Gastrocnemius medialis (tissue), 4 donors: ENCODE results near the gene FAM163B. TPM values are rescaled to one million over a fixed set of nuclear protein-coding genes. Genes with fewer than 3 reads are reported as not detected.

Source experiments
- ATAC-seq, 2 donors: fragments of 150-250 bp; one replicate each; pipeline ENCODE4 v1.9.1; 2016
- DNase-seq, 2 donors: peaks; one replicate each; pipeline ENCODE4 v3.0.0-alpha.2; 2019
- H3K27ac ChIP-seq, 4 donors: fragments of 200-600 bp; sonication (generic); 1 replicate in 1 of 4; 2 replicates in 3 of 4; pipeline ENCODE4 v1.5.1; 2016 to 2018; ENCODE audit warnings: mild to moderate bottlenecking in 2 of 4, moderate library complexity in 1 of 4
- H3K27me3 ChIP-seq, 3 donors: fragments of 200-600 bp; sonication (generic) in 2 of 3; 1 replicate in 1 of 3; 2 replicates in 2 of 3; pipeline versions ENCODE4 v1.5.1 to v1.6.0; 2016 to 2019; ENCODE audit warnings: mild to moderate bottlenecking in 1 of 3, moderate library complexity in 1 of 3
- H3K36me3 ChIP-seq, 2 donors: fragments of 200-600 bp; sonication (generic) in 1 of 2; one replicate each; pipeline ENCODE4 v1.5.1; 2017 to 2018
- H3K4me1 ChIP-seq, 2 donors: fragments of 200-600 bp; sonication (generic) in 1 of 2; one replicate each; pipeline ENCODE4 v1.5.1; 2016 to 2017; ENCODE audit warnings: mild to moderate bottlenecking in 2 of 2
- H3K4me3 ChIP-seq, 4 donors: fragments of 200-600 bp; sonication (generic) in 3 of 4; 1 replicate in 1 of 4; 2 replicates in 3 of 4; pipeline ENCODE4 v1.5.1; 2016 to 2019; ENCODE audit warnings: mild to moderate bottlenecking in 2 of 4
- H3K9me3 ChIP-seq, 3 donors: fragments of 200-600 bp; sonication (generic) in 2 of 3; 1 replicate in 1 of 3; 2 replicates in 2 of 3; pipeline ENCODE4 v1.5.1; 2016 to 2019
- CTCF ChIP-seq, 5 experiments: fragments of 450-650 bp in 3 of 5; fragments of 200-600 bp in 2 of 5; sonication (generic) in 2 of 5; IDR thresholded peaks in 4 of 5; conservative IDR thresholded peaks in 1 of 5; 1 replicate in 4 of 5; 2 replicates in 1 of 5; pipeline ENCODE4 v1.5.1; 2016 to 2019; ENCODE audit warnings: antibody characterized with exemption in 5 of 5, mild to moderate bottlenecking in 3 of 5, moderate library complexity in 3 of 5
- POLR2A ChIP-seq, 2 donors: fragments of 450-650 bp; IDR thresholded peaks; one replicate each; pipeline ENCODE4 v1.6.1; 2017; ENCODE audit warnings: antibody characterized with exemption in 2 of 2, mild to moderate bottlenecking in 2 of 2, moderate library complexity in 2 of 2
- in situ Hi-C, 4 donors: fragments of 200-750 bp; cut with MboI; loops; one replicate each; pipeline versions ENCODE4 v1.15.0 to v1.8.0; 2017; ENCODE audit warnings: low sequenced_read_pairs in 4 of 4
- intact Hi-C: fragments of 100-400 bp; cut with DNase I; formaldehyde crosslinking; loops from one replicate; pipeline ENCODE4 v1.15.1; 2023; ENCODE audit warnings: low total_unique reads
- total RNA-seq, 4 donors: library from RNA; depleted of rRNA; stranded (reverse); fragments of >200 nt; gene quantifications; one replicate each; pipeline versions ENCODE4 v1.1.0 to v1.2.3, GENCODE V29; 2016

FAM163B gene
- total RNA-seq, 4 donors from 2014 or later = not detected

DNA sequence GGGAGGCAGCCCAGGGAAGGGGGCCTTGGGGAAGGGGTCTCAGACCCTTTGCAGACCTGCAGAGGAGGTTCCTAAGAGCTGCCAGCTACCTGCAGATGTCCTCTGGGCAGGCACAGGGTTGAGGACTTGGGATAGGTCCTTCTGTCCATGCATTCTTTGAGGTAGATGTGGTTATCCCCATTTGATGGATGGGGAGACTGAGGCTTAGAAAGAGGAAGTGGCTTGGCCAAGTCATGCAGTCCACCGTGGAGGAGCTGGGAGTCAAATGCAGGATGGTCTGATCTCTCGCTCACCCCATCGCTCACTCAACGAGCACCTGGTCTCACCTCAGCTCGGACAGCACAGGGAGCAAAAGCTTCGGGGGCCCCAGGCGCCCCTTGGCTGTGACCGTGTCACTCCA lies 54.5 kb downstream of the FAM163B start:
- intact Hi-C loops = no loop called here
- Histone ChIP-seq H3K9me3 (no peaks in the 10 kb centered on the region), H3K27ac (no peak overlapping the region), H3K4me3 (no peak overlapping the region), H3K36me3 (no peaks in the 10 kb centered on the region), H3K27me3 (peaks cover 0 to 9% (median 0%) of the 10 kb centered on the region in 3 donors), H3K4me1 (peaks cover 9 to 13% of the 10 kb centered on the region in 2 donors)
- in situ Hi-C loops = no loop called here
- DNase-seq (no peak), ATAC-seq (no peak)
- TF ChIP-seq POLR2A (IDR thresholded peaks at IDR 0.05) (no peak), CTCF (IDR thresholded peaks at IDR 0.05 in 4 of 5, conservative IDR thresholded peaks at IDR 0.05 in 1 of 5) (no peak)

GRCh38 chr9:133553973-133554713 lies 55.0 kb downstream of the FAM163B start:
- H3K4me3 ChIP-seq = no peak overlapping the region
- ATAC-seq (no peak), DNase-seq (no peak)
- peaks cover 0 to 7% (median 0%) of the 10 kb centered on the region in 3 donors for H3K27me3 ChIP-seq
- TF ChIP-seq POLR2A (IDR thresholded peaks at IDR 0.05) = no peak
- TF ChIP-seq CTCF (IDR thresholded peaks at IDR 0.05 in 4 of 5, conservative IDR thresholded peaks at IDR 0.05 in 1 of 5) = no peak
- intact Hi-C loops (no loop called here), in situ Hi-C loops (no loop called here)
- peaks cover 9 to 13% of the 10 kb centered on the region in 2 donors for H3K4me1 ChIP-seq
- no peaks in the 10 kb centered on the region for H3K9me3 ChIP-seq
- H3K27ac ChIP-seq = no peak overlapping the region
- H3K36me3 ChIP-seq = no peaks in the 10 kb centered on the region

GRCh38 chr9:133553123-133553522 lies 56.1 kb downstream of the FAM163B start:
- ATAC-seq = no peak

DNA sequence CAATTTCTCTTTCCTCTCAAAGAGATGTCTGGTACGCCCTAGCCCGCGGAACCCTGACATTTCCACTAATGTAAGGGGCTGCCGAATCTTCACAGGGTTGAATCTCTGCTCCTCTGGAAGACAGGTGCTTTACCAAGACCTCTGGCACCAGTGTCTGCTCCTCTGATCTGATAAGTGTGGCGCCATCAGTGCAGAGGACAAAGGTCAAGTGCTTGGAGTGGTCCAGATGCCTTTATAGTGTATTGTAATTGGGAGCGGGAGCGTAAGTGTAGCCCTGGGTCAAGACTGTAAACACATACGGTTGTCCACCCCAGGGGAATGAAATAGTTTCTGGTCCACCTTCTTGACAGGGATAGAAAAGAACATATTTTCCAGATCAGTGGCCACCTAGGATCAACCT lies 57.0 kb downstream of the FAM163B start:
- H3K36me3 ChIP-seq = no peaks in the 10 kb centered on the region
- no peaks in the 10 kb centered on the region for H3K4me1 ChIP-seq
- no peaks in the 10 kb centered on the region for H3K9me3 ChIP-seq
- intact Hi-C loops = no loop called here
- no peaks in the 10 kb centered on the region for H3K27me3 ChIP-seq
- no peak overlapping the region for H3K4me3 ChIP-seq
- in situ Hi-C loops = no loop called here
- DNase-seq (no peak), ATAC-seq (no peak)
- no peak overlapping the region for H3K27ac ChIP-seq
- TF ChIP-seq CTCF (IDR thresholded peaks at IDR 0.05 in 4 of 5, conservative IDR thresholded peaks at IDR 0.05 in 1 of 5) = no peak
- TF ChIP-seq POLR2A (IDR thresholded peaks at IDR 0.05) = no peak

More at GRCh38 chr9:133553123-133553522, 56.1 kb downstream of the FAM163B start:
- no peak for TF ChIP-seq POLR2A (IDR thresholded peaks at IDR 0.05)
- no peak for DNase-seq
- Histone ChIP-seq H3K27me3 (no peaks in the 10 kb centered on the region), H3K4me3 (no peak overlapping the region), H3K27ac (no peak overlapping the region), H3K9me3 (no peaks in the 10 kb centered on the region), H3K36me3 (no peaks in the 10 kb centered on the region), H3K4me1 (peaks cover 0 to 6% of the 10 kb centered on the region in 2 donors)
- in situ Hi-C loops (no loop called here), intact Hi-C loops (no loop called here)

DNA sequence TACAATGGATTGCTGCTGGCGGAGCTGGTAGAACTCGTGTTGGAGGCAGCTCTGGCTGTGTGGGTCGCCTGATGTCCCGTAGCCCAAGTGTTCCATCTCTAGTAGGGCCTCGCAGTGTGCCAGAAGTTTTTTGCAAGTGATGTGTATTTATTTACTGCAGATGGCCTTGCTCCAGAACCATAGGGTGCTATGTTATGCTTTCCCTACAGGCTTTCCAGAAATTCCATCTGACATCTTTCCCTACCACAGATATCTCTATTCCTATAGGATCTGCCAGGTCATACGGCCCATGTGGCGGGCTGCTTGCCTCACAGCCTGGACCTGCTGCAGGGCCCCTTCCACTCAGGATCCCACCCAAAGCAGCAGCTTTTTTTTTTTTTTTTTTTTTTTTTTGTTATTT lies 57.7 kb downstream of the FAM163B start:
- TF ChIP-seq CTCF (IDR thresholded peaks at IDR 0.05 in 4 of 5, conservative IDR thresholded peaks at IDR 0.05 in 1 of 5) (no peak), POLR2A (IDR thresholded peaks at IDR 0.05) (no peak)
- Histone ChIP-seq H3K27me3 (no peaks in the 10 kb centered on the region), H3K9me3 (no peaks in the 10 kb centered on the region), H3K27ac (no peak overlapping the region), H3K4me3 (no peak overlapping the region), H3K36me3 (no peaks in the 10 kb centered on the region), H3K4me1 (peaks cover 0 to 3% of the 10 kb centered on the region in 2 donors)
- intact Hi-C loops (no loop called here), in situ Hi-C loops (no loop called here)
- no peak for DNase-seq
- ATAC-seq = no peak
